Astrocyte (in vitro differentiated cells and primary cell): ENCODE results near the gene TH.

ENCODE experiments used
- CTCF ChIP-seq: IDR thresholded peaks from 2 replicates; pipeline ENCODE4 v1.5.1; 2011; ENCODE audit warnings: low read depth, mild to moderate bottlenecking, inconsistent platforms, low read length, moderate library complexity; ENCODE audit not compliant: insufficient read depth
- EZH2 ChIP-seq: IDR thresholded peaks from 2 replicates; pipeline ENCODE4 v1.6.1; 2012; ENCODE audit warnings: mild to moderate bottlenecking, low read length, inconsistent platforms; ENCODE audit not compliant: insufficient read depth

GRCh38 chr11:2218031-2218633 lies 46.5 kb upstream of the TH start:
- TF ChIP-seq CTCF (no peak), EZH2 (no peak)
